Measurements from ENCODE around the gene OVCA2.

The OVCA2 gene

DNA sequence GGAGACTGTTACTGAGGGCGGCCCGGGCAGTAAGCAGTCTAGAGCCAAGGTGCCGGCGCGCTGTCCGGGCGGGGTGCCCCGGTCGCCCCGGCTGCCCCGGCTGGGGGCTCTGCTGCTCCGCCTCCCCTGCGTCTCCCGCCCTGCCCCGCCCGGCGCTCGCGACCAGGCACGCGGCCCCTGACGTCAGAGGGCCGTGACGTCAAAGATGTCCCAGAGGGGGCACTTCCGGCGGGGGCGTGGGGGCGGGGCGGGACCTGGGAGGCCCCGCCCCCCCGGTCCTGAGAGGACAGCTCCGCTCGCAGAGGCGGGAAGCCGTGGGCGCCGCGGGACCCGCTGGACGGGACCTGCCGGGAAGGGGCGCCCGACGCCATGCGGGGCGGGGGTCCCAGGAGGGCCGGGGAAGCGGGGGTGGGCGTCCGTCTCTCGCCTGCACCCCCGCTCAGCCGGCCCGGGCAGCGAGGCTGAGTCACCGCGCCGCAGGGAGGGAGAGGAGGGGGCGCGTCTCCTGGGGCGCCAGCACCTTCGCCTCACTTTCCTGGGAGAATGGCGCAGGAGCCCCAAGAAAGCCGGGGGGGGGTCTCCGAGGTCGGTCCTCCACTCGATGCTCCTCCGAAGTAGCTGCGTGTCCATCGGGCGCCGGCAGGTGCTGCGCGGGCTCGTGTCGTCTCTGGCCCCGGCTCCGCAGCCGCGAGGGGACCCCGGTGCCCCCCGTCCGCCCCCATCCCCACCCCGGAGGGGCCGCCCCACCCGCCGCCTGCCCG is 8.7 kb downstream of the OVCA2 start:
- Histone ChIP-seq H3K36me3 (ENCODE audit: control insufficient read depth in 1 of 2, insufficient read depth in 2 of 2, low read length in 2 of 2) (no peaks in the 10 kb centered on the region), H3K4me1 (ENCODE audit: control insufficient read depth in 1 of 2, insufficient read depth in 2 of 2, low read length in 2 of 2) (peaks cover 0 to 43% of the 10 kb centered on the region in 2 donors), H3K27ac (ENCODE audit: low read length) (no peak overlapping the region), H3K4me3 (ENCODE audit: low read depth in 1 of 2, low read length in 2 of 2) (peak overlapping the region; percentile 16 to 53), H3K9me3 (ENCODE audit: control insufficient read depth in 1 of 2, low read length in 2 of 2) (no peaks in the 10 kb centered on the region), H3K27me3 (ENCODE audit: low read depth, low read length) (peaks cover 7% of the 10 kb centered on the region)

DNA sequence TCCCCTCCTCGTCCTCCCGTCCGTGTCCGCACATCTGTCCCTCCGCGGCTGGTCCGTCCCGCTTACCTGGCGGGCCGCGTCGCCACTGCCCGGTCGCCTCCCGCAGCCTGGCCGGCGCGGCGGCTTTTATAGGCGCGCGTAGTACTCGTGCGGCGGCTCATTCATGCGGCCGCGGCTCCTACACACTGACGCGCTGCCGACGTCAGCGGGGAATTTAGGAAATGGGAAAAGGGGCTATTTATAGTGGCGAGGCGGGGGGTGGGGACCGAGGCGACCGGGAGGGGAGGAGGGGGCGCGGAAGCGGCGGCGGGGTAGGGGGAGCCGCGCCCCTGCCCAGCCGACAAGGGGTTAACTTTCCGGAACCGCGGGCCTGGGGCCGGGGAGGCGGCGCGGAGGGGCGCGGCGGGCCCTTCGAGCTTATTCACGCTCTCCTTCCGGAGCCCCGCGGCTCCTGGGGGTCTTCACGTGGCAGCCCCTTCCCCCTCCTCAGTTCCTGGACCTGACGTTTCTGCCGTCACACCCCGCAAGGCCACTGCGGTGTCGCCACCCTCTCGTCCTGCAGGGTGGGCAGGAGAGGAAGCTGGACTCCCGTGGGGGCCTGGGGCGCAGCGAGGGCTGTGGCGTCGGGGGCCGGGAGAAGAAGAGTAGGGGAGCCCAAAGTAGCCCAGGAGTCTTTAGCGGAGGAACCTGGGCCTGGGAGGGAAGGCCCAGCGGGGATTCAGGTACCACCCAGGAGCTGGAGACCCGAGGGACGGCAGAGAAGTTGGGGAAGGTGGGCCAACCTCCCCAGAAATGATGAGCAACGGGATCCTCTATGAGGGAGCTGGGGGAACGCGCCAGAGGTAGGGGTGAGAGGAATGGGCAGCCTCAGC is 9.5 kb downstream of the OVCA2 start:
- no peaks in the 10 kb centered on the region for H3K9me3 ChIP-seq (ENCODE audit: control insufficient read depth in 1 of 2, low read length in 2 of 2)
- peak overlapping the region in 1 of 2 donors; percentile 53 for H3K4me3 ChIP-seq (ENCODE audit: low read depth in 1 of 2, low read length in 2 of 2)
- H3K27me3 ChIP-seq (ENCODE audit: low read depth, low read length) = peaks cover 7% of the 10 kb centered on the region
- no peaks in the 10 kb centered on the region for H3K36me3 ChIP-seq (ENCODE audit: control insufficient read depth in 1 of 2, insufficient read depth in 2 of 2, low read length in 2 of 2)
- H3K4me1 ChIP-seq (ENCODE audit: control insufficient read depth in 1 of 2, insufficient read depth in 2 of 2, low read length in 2 of 2) = peaks cover 0 to 46% of the 10 kb centered on the region in 2 donors
- no peak overlapping the region for H3K27ac ChIP-seq (ENCODE audit: low read length)

GRCh38 chr17:2051933-2052559 is 10.2 kb downstream of the OVCA2 start:
- H3K4me1 ChIP-seq (ENCODE audit: control insufficient read depth in 1 of 2, insufficient read depth in 2 of 2, low read length in 2 of 2) = peaks cover 0 to 51% of the 10 kb centered on the region in 2 donors
- H3K4me3 ChIP-seq (ENCODE audit: low read depth in 1 of 2, low read length in 2 of 2) = no peak overlapping the region
- no peaks in the 10 kb centered on the region for H3K36me3 ChIP-seq (ENCODE audit: control insufficient read depth in 1 of 2, insufficient read depth in 2 of 2, low read length in 2 of 2)
- no peaks in the 10 kb centered on the region for H3K9me3 ChIP-seq (ENCODE audit: control insufficient read depth in 1 of 2, low read length in 2 of 2)
- H3K27me3 ChIP-seq (ENCODE audit: low read depth, low read length) = peaks cover 7% of the 10 kb centered on the region
- no peak overlapping the region for H3K27ac ChIP-seq (ENCODE audit: low read length)

DNA sequence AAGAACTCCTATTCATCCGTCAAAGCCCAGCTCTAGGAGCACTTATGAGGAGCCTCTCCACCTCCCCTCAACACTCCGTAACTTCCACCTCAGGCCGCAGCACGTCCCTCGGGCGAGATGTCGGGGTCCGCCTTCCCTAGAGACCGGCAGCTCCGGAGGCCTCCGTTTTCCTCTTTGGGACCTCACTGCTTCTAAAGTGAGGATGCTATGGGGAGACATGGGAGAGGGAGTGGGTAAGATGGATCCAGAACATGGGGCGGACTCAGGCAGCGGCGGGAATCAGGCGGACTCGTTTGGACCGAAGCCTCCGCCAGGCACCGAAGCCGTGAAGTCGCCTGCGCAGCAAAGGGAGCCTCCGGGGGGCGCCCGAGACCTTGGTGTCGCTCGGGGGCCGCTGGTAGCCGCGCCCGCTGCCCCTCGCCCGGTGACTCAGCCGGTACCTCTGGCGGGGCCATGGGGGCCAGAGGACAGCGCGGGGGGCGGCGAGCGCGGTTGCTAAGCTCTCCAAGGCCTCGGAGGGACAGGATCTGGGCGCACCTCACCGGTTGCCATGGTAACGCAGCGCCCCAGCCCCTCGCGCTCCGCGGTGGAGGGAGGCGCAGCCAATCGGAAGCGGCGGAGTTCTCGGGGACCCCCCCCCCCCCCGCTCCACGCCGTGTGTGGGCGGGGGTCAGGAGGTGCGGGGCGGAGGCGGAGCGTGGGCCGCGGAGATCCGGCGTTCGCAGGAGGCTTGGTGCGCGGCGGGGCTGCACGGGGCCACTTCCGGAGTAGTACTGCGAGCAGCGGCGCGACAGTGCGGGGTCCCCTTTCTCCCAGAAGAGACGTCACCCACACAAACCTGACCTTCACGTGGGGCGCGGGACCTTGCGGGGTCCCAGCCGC is 11.8 kb downstream of the OVCA2 start:
- peaks cover 0 to 60% of the 10 kb centered on the region in 2 donors for H3K4me1 ChIP-seq (ENCODE audit: control insufficient read depth in 1 of 2, insufficient read depth in 2 of 2, low read length in 2 of 2)
- peak overlapping the region; percentile 48 to 74 for H3K4me3 ChIP-seq (ENCODE audit: low read depth in 1 of 2, low read length in 2 of 2)
- H3K36me3 ChIP-seq (ENCODE audit: control insufficient read depth in 1 of 2, insufficient read depth in 2 of 2, low read length in 2 of 2) = no peaks in the 10 kb centered on the region
- H3K27ac ChIP-seq (ENCODE audit: low read length) = peak overlapping the region; percentile 51
- peaks cover 7% of the 10 kb centered on the region for H3K27me3 ChIP-seq (ENCODE audit: low read depth, low read length)
- H3K9me3 ChIP-seq (ENCODE audit: control insufficient read depth in 1 of 2, low read length in 2 of 2) = no peaks in the 10 kb centered on the region

- no peaks in the 10 kb centered on the region for H3K9me3 ChIP-seq (ENCODE audit: control insufficient read depth in 1 of 2, low read length in 2 of 2)
- H3K4me1 ChIP-seq (ENCODE audit: control insufficient read depth in 1 of 2, insufficient read depth in 2 of 2, low read length in 2 of 2) = peaks cover 0 to 60% of the 10 kb centered on the region in 2 donors
- H3K4me3 ChIP-seq (ENCODE audit: low read depth in 1 of 2, low read length in 2 of 2) = peak overlapping the region; percentile 48 to 74
- peak overlapping the region; percentile 51 for H3K27ac ChIP-seq (ENCODE audit: low read length)
- H3K27me3 ChIP-seq (ENCODE audit: low read depth, low read length) = peaks cover 7% of the 10 kb centered on the region
- H3K36me3 ChIP-seq (ENCODE audit: control insufficient read depth in 1 of 2, insufficient read depth in 2 of 2, low read length in 2 of 2) = no peaks in the 10 kb centered on the region
Observed at GRCh38 chr17:2054262-2054511, 12.4 kb downstream of the OVCA2 start.

GRCh38 chr17:2054512-2055291 is 12.9 kb downstream of the OVCA2 start, which contains the start of gene HIC1:
Gene HIC1 (plus strand): TSS chr17:2055103. CDS start chr17:2056691, 1,588 bp downstream.
- Histone ChIP-seq H3K27me3 (ENCODE audit: low read depth, low read length) (peaks cover 7% of the 10 kb centered on the region), H3K27ac (ENCODE audit: low read length) (peak within 1 kb of the TSS; percentile 51), H3K4me1 (ENCODE audit: control insufficient read depth in 1 of 2, insufficient read depth in 2 of 2, low read length in 2 of 2) (peaks cover 0 to 61% of the 10 kb centered on the region in 2 donors)

GRCh38 chr17:2055292-2056205 is 13.7 kb downstream of the OVCA2 start:
- Histone ChIP-seq H3K27me3 (ENCODE audit: low read depth, low read length) (peaks cover 7% of the 10 kb centered on the region), H3K27ac (ENCODE audit: low read length) (peak overlapping the region; percentile 51), H3K4me1 (ENCODE audit: control insufficient read depth in 1 of 2, insufficient read depth in 2 of 2, low read length in 2 of 2) (peaks cover 0 to 65% of the 10 kb centered on the region in 2 donors), H3K36me3 (ENCODE audit: control insufficient read depth in 1 of 2, insufficient read depth in 2 of 2, low read length in 2 of 2) (peaks cover 3 to 5% of the 10 kb centered on the region in 2 donors), H3K9me3 (ENCODE audit: control insufficient read depth in 1 of 2, low read length in 2 of 2) (no peaks in the 10 kb centered on the region), H3K4me3 (ENCODE audit: low read depth in 1 of 2, low read length in 2 of 2) (peak overlapping the region in 1 of 2 donors; percentile 74)

More at GRCh38 chr17:2054512-2055291, 12.9 kb downstream of the OVCA2 start, which contains the start of gene HIC1:
- H3K9me3 ChIP-seq (ENCODE audit: control insufficient read depth in 1 of 2, low read length in 2 of 2) = no peaks in the 10 kb centered on the region
- H3K36me3 ChIP-seq (ENCODE audit: control insufficient read depth in 1 of 2, insufficient read depth in 2 of 2, low read length in 2 of 2) = no peaks in the 10 kb centered on the region
- H3K4me3 ChIP-seq (ENCODE audit: low read depth in 1 of 2, low read length in 2 of 2) = peak within 1 kb of the TSS; percentile 48 to 74

DNA sequence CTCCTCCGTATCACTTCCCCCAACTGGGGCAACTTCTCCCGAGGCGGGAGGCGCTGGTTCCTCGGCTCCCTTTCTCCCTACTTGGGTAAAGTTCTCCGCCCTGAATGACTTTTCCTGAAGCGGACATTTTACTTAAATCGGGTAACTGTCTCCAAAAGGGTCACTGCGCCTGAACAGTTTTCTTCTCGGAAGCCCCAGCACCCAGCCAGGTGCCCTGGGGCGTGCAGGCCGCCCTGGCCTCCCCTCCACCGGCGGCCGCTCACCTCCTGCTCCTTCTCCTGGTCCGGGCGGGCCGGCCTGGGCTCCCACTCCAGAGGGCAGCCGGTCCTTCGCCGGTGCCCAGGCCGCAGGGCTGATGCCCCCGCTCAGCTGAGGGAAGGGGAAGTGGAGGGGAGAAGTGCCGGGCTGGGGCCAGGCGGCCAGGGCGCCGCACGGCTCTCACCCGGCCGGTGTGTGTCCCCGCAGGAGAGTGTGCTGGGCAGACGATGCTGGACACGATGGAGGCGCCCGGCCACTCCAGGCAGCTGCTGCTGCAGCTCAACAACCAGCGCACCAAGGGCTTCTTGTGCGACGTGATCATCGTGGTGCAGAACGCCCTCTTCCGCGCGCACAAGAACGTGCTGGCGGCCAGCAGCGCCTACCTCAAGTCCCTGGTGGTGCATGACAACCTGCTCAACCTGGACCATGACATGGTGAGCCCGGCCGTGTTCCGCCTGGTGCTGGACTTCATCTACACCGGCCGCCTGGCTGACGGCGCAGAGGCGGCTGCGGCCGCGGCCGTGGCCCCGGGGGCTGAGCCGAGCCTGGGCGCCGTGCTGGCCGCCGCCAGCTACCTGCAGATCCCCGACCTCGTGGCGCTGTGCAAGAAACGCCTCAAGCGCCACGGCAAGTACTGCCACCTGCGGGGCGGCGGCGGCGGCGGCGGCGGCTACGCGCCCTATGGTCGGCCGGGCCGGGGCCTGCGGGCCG is 14.7 kb downstream of the OVCA2 start:
- peaks cover 3 to 5% of the 10 kb centered on the region in 2 donors for H3K36me3 ChIP-seq (ENCODE audit: control insufficient read depth in 1 of 2, insufficient read depth in 2 of 2, low read length in 2 of 2)
- H3K4me1 ChIP-seq (ENCODE audit: control insufficient read depth in 1 of 2, insufficient read depth in 2 of 2, low read length in 2 of 2) = peaks cover 0 to 66% of the 10 kb centered on the region in 2 donors
- peak overlapping the region; percentile 46 to 68 for H3K4me3 ChIP-seq (ENCODE audit: low read depth in 1 of 2, low read length in 2 of 2)
- no peaks in the 10 kb centered on the region for H3K9me3 ChIP-seq (ENCODE audit: control insufficient read depth in 1 of 2, low read length in 2 of 2)
- peaks cover 6% of the 10 kb centered on the region for H3K27me3 ChIP-seq (ENCODE audit: low read depth, low read length)
- H3K27ac ChIP-seq (ENCODE audit: low read length) = peak overlapping the region; percentile 51

All from muscle layer of duodenum (tissue), 2 donors.